GM18907 (cell line): Measurements from ENCODE around the gene SETD5.

ENCODE experiments used
- ATAC-seq: cut with Tn5 transposase; IDR thresholded peaks from one replicate; pipeline ENCODE4 v1.9.1; 2021; ENCODE audit warnings: mild to moderate bottlenecking, moderate library complexity; ENCODE audit not compliant: unreplicated experiment

Gene SETD5

GRCh38 chr3:9503283-9503682 is 105.9 kb downstream of the SETD5 start:
- no peak for ATAC-seq

- ATAC-seq = no peak
Observed at GRCh38 chr3:9507586-9508578, 110.5 kb downstream of the SETD5 start.

GRCh38 chr3:9508781-9509180 is 111.4 kb downstream of the SETD5 start:
- no peak for ATAC-seq

DNA sequence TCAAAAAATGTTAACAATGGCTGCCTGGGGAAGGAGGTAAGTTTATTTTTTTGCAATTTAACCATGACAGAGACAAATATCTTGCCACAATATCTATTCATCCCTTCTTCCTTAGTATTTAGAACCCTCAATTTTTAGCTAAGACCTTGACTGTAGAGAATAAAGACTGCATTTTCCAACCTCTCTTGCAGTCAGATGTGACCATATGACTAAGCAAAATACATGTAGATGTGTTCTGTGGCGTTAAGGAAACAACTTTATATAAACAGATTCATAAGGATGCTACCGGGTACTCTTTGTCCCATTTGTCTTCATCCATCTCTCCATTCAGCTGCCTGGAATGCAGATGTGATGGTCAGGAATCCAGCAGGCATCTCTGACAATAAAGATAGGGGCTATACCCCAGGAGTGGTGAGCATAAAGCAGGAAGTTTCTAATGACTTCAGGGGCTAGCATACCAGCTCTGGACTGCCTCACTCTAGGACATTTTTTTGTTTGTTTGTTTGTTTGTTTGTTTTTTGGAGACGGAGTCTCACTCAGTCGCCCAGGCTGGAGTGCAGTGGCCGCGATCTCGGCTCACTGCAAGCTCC is 115.1 kb downstream of the SETD5 start:
- ATAC-seq = no peak

- ATAC-seq = no peak
Observed at GRCh38 chr3:9514306-9514705, 116.9 kb downstream of the SETD5 start.

- ATAC-seq = no peak
Observed at GRCh38 chr3:9514956-9515355, 117.5 kb downstream of the SETD5 start.

DNA sequence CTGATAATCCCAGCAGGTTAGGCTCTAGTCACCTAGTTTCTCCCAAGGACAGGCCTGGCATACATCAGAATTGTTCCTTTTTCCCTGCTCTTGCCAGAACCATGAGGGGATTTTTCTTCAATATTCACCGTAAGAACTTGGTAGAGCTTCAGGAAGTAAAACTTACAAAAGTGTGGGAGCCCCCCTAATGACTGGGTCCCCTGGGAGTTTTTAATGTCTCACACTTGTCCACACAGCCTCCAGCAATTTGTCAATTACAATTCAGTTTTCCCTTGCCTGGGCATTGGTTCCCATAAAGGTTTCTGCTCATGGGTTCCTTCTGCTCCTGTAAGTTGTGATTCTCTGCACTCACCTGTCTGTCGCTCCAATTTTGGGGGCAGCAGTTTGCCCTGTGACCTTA is 127.7 kb downstream of the SETD5 start:
- no peak for ATAC-seq
